Left ventricle myocardium inferior (tissue), 1 donor: ENCODE measurements around the gene VAV3. TPM values are rescaled to one million over a fixed set of nuclear protein-coding genes. Genes with fewer than 3 reads are reported as not detected.

Source experiments
- DNase-seq: peaks from one replicate; pipeline ENCODE4 v3.0.0-alpha.2; 2020
- H3K27ac ChIP-seq: fragments of 200-600 bp; replicated peaks from 2 replicates; pipeline ENCODE4 v1.8.0; 2021
- H3K27me3 ChIP-seq: fragments of 200-600 bp; 2 replicates; pipeline ENCODE4 v1.8.0; 2021; ENCODE audit warnings: low read depth
- H3K36me3 ChIP-seq: fragments of 200-600 bp; 2 replicates; pipeline ENCODE4 v1.8.0; 2021
- H3K4me1 ChIP-seq: fragments of 200-600 bp; 2 replicates; pipeline ENCODE4 v1.8.0; 2021
- H3K4me3 ChIP-seq: fragments of 200-600 bp; 2 replicates; pipeline ENCODE4 v1.8.0; 2021; ENCODE audit warnings: mild to moderate bottlenecking, moderate library complexity
- H3K9me3 ChIP-seq: fragments of 200-600 bp; replicated peaks from 2 replicates; pipeline ENCODE4 v1.8.0; 2021
- CTCF ChIP-seq: fragments of 200-600 bp; IDR thresholded peaks from 2 replicates; pipeline ENCODE4 v1.8.0; 2021; ENCODE audit warnings: antibody characterized with exemption, mild to moderate bottlenecking, borderline replicate concordance
- intact Hi-C: fragments of 100-400 bp; cut with micrococcal nuclease; formaldehyde crosslinking; loops from one replicate; pipeline ENCODE4 v1.11.0; 2022
- total RNA-seq: library from RNA; stranded (reverse); fragmentation: NEBNext Ultra II Directional; extraction: Animal tissue kit (Norgen Biotek cat#: 25700); gene quantifications from one replicate; pipeline ENCODE4 v1.2.1, GENCODE V29; 2021
- donor health status: DM: no; HTN: yes; CAD: no; lungs with severe emphysema.

Gene VAV3
- total RNA-seq, 1 donor from 2014 or later, result 1.4 TPM

GRCh38 chr1:107544285-107544684 is 420.7 kb downstream of the VAV3 start:
- Histone ChIP-seq H3K9me3 (no peaks in the 10 kb centered on the region), H3K27ac (no peak overlapping the region), H3K4me1 (no peaks in the 10 kb centered on the region), H3K27me3 (no peaks in the 10 kb centered on the region), H3K36me3 (no peaks in the 10 kb centered on the region), H3K4me3 (no peak overlapping the region)
- intact Hi-C loops, result no loop called here
- TF ChIP-seq CTCF, result no peak
- DNase-seq, result no peak

GRCh38 chr1:107541412-107541811 is 423.6 kb downstream of the VAV3 start:
- no peak overlapping the region for H3K27ac ChIP-seq
- no peak for DNase-seq
- H3K4me1 ChIP-seq, result no peaks in the 10 kb centered on the region
- no peak overlapping the region for H3K4me3 ChIP-seq
- no peaks in the 10 kb centered on the region for H3K9me3 ChIP-seq
- H3K36me3 ChIP-seq, result no peaks in the 10 kb centered on the region
- no peak for TF ChIP-seq CTCF
- H3K27me3 ChIP-seq, result peaks cover 7% of the 10 kb centered on the region
- intact Hi-C loops, result no loop called here

- Histone ChIP-seq H3K36me3 (no peaks in the 10 kb centered on the region), H3K4me1 (no peaks in the 10 kb centered on the region), H3K27ac (no peak overlapping the region), H3K27me3 (peaks cover 13% of the 10 kb centered on the region), H3K4me3 (no peak overlapping the region), H3K9me3 (no peaks in the 10 kb centered on the region)
- no peak for TF ChIP-seq CTCF
- no peak for DNase-seq
- intact Hi-C loops, result no loop called here
Measured at GRCh38 chr1:107538502-107538901, 426.5 kb downstream of the VAV3 start.

GRCh38 chr1:107536266-107536665 is 428.7 kb downstream of the VAV3 start:
- Histone ChIP-seq H3K9me3 (no peaks in the 10 kb centered on the region), H3K27me3 (peaks cover 19% of the 10 kb centered on the region), H3K27ac (no peak overlapping the region), H3K4me3 (no peak overlapping the region), H3K36me3 (no peaks in the 10 kb centered on the region), H3K4me1 (no peaks in the 10 kb centered on the region)
- TF ChIP-seq CTCF, result no peak
- no peak for DNase-seq
- intact Hi-C loops, result no loop called here

GRCh38 chr1:107535091-107535490 is 429.9 kb downstream of the VAV3 start:
- intact Hi-C loops, result no loop called here
- H3K27me3 ChIP-seq, result peaks cover 22% of the 10 kb centered on the region
- no peak for DNase-seq
- H3K4me3 ChIP-seq, result no peak overlapping the region
- no peaks in the 10 kb centered on the region for H3K36me3 ChIP-seq
- no peaks in the 10 kb centered on the region for H3K4me1 ChIP-seq
- no peaks in the 10 kb centered on the region for H3K9me3 ChIP-seq
- H3K27ac ChIP-seq, result no peak overlapping the region
- no peak for TF ChIP-seq CTCF

GRCh38 chr1:107534632-107535031 is 430.3 kb downstream of the VAV3 start:
- Histone ChIP-seq H3K27me3 (peaks cover 22% of the 10 kb centered on the region), H3K36me3 (no peaks in the 10 kb centered on the region), H3K4me1 (no peaks in the 10 kb centered on the region), H3K9me3 (no peaks in the 10 kb centered on the region), H3K4me3 (no peak overlapping the region), H3K27ac (no peak overlapping the region)
- no peak for TF ChIP-seq CTCF
- intact Hi-C loops, result no loop called here
- no peak for DNase-seq
